ENCODE measurements around the gene TNS1.
"Not testable (repeated sequence)": the region's sequence is repeated elsewhere in the genome, so short reads cannot be mapped to it uniquely, and the experiment has no call there.

Gene TNS1

GRCh38 chr2:217816396-217816869 lies 186.4 kb downstream of the TNS1 start:
- no peak for DNase-seq (ENCODE audit: low read depth in 2 of 2)

- DNase-seq (ENCODE audit: low read depth in 2 of 2): no peak
Observed at GRCh38 chr2:217813828-217814227, 189.0 kb downstream of the TNS1 start.

GRCh38 chr2:217812170-217812569 lies 190.6 kb downstream of the TNS1 start:
- DNase-seq (ENCODE audit: low read depth in 2 of 2): no peak

GRCh38 chr2:217810260-217810659 lies 192.5 kb downstream of the TNS1 start:
- no peak for DNase-seq (ENCODE audit: low read depth in 2 of 2)

- no peak for DNase-seq (ENCODE audit: low read depth in 2 of 2)
Observed at GRCh38 chr2:217809736-217810135, 193.1 kb downstream of the TNS1 start.

GRCh38 chr2:217808967-217809366 lies 193.8 kb downstream of the TNS1 start:
- not testable (repeated sequence) for DNase-seq (ENCODE audit: low read depth in 2 of 2)

GRCh38 chr2:217808326-217808725 lies 194.5 kb downstream of the TNS1 start:
- no peak for DNase-seq (ENCODE audit: low read depth in 2 of 2)

GRCh38 chr2:217807753-217808152 lies 195.0 kb downstream of the TNS1 start:
- DNase-seq (ENCODE audit: low read depth in 2 of 2): no peak

GRCh38 chr2:217807025-217807424 lies 195.8 kb downstream of the TNS1 start:
- DNase-seq (ENCODE audit: low read depth in 2 of 2): no peak

- no peak for DNase-seq (ENCODE audit: low read depth in 2 of 2)
Observed at GRCh38 chr2:217806482-217806765, 196.4 kb downstream of the TNS1 start.

- DNase-seq (ENCODE audit: low read depth in 2 of 2): no peak
Observed at GRCh38 chr2:217805668-217806481, 196.9 kb downstream of the TNS1 start.

- DNase-seq (ENCODE audit: low read depth in 2 of 2): peak in 1 of 2 experiments; percentile 12
Observed at GRCh38 chr2:217804791-217805667, 197.8 kb downstream of the TNS1 start.

GRCh38 chr2:217804338-217804737 lies 198.5 kb downstream of the TNS1 start:
- DNase-seq (ENCODE audit: low read depth in 2 of 2): no peak

- no peak for DNase-seq (ENCODE audit: low read depth in 2 of 2)
Observed at GRCh38 chr2:217803653-217803960, 199.2 kb downstream of the TNS1 start.

GRCh38 chr2:217802876-217803652 lies 199.7 kb downstream of the TNS1 start:
- DNase-seq (ENCODE audit: low read depth in 2 of 2): no peak

- DNase-seq (ENCODE audit: low read depth in 2 of 2): no peak
Observed at GRCh38 chr2:217802266-217802665, 200.5 kb downstream of the TNS1 start.

- no peak for DNase-seq (ENCODE audit: low read depth in 2 of 2)
Observed at GRCh38 chr2:217801711-217802110, 201.1 kb downstream of the TNS1 start.

- DNase-seq (ENCODE audit: low read depth in 2 of 2): no peak
Observed at GRCh38 chr2:217801115-217801531, 201.7 kb downstream of the TNS1 start.

- DNase-seq (ENCODE audit: low read depth in 2 of 2): no peak
Observed at GRCh38 chr2:217800433-217801114, 202.2 kb downstream of the TNS1 start.

GRCh38 chr2:217799563-217800432 lies 203.0 kb downstream of the TNS1 start:
- DNase-seq (ENCODE audit: low read depth in 2 of 2): no peak

Measured in fibroblast of skin of left biceps (primary cell).